DND-41 (cell line): ENCODE results near the gene GBP2.

Experiments used
- EZH2 ChIP-seq: IDR thresholded peaks from 3 replicates; pipeline ENCODE4 v1.6.1; 2012; ENCODE audit warnings: borderline replicate concordance, low read depth, mild to moderate bottlenecking, moderate library complexity, low read length, inconsistent platforms; ENCODE audit not compliant: severe bottlenecking
- TF ChIP-seq, protein P1 (sequence below): IDR thresholded peaks from 2 replicates; pipeline ENCODE4 v1.5.1; 2012; ENCODE audit warnings: borderline replicate concordance, low read length, moderate library complexity, mild to moderate bottlenecking; ENCODE audit not compliant: poor library complexity, severe bottlenecking; ENCODE audit errors: extremely low read depth

DNA sequence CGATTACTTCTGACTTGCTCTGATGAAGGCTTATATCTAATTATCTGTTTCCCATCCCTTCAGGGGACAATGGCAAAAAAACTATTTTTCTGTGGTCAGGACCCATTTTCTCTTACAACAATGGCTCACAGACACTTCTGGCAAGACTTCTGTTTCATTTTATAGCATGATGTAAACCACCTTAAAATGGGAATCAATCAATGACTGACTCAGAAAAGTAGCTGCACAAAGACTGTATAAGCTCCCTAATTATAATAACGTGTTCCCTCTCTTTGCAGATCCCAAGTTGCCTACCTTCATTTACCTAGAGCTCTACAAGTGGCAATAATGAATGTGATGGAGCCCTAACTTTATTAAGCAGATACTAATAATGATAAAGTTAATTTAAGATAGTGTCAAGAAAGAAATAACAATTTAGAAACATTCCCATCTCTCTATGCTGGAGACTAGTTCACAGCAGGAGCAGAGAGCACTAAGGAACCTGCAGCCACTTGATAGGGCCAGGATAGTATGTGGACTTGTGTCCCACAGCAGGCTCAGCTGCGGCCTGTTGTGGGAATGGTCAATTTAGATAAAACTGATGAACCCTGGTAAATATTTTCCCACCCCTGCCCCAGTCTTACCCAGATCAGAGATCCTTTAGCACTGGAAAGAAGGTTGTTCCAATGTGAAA lies 538 bp downstream of the GBP2 start:
- TF ChIP-seq, protein P1, sequence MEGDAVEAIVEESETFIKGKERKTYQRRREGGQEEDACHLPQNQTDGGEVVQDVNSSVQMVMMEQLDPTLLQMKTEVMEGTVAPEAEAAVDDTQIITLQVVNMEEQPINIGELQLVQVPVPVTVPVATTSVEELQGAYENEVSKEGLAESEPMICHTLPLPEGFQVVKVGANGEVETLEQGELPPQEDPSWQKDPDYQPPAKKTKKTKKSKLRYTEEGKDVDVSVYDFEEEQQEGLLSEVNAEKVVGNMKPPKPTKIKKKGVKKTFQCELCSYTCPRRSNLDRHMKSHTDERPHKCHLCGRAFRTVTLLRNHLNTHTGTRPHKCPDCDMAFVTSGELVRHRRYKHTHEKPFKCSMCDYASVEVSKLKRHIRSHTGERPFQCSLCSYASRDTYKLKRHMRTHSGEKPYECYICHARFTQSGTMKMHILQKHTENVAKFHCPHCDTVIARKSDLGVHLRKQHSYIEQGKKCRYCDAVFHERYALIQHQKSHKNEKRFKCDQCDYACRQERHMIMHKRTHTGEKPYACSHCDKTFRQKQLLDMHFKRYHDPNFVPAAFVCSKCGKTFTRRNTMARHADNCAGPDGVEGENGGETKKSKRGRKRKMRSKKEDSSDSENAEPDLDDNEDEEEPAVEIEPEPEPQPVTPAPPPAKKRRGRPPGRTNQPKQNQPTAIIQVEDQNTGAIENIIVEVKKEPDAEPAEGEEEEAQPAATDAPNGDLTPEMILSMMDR, result no peak
- no peak for TF ChIP-seq EZH2
